Right forelimb (tissue), 1 donor: ENCODE data around the gene ADGRA3.

Experiments used
- DNase-seq: peaks from one replicate; pipeline ENCODE4 v3.0.0-alpha.2; 2018

The ADGRA3 gene

GRCh38 chr4:22345678-22346077, 170.2 kb downstream of the ADGRA3 start:
- no peak for DNase-seq

GRCh38 chr4:22345055-22345454, 170.8 kb downstream of the ADGRA3 start:
- no peak for DNase-seq

GRCh38 chr4:22343606-22344005, 172.3 kb downstream of the ADGRA3 start:
- no peak for DNase-seq

- no peak for DNase-seq
Measured at GRCh38 chr4:22339491-22339890, 176.4 kb downstream of the ADGRA3 start.

- no peak for DNase-seq
Measured at GRCh38 chr4:22338796-22339195, 177.1 kb downstream of the ADGRA3 start.
